ENCODE measurements around the gene OPRM1.
A peak's percentile ranks its signal among the peaks of the same experiment; 100 is the strongest.
"Not testable (repeated sequence)": the region's sequence is repeated elsewhere in the genome, so short reads cannot be mapped to it uniquely, and the experiment has no call there.

Gene OPRM1

DNA sequence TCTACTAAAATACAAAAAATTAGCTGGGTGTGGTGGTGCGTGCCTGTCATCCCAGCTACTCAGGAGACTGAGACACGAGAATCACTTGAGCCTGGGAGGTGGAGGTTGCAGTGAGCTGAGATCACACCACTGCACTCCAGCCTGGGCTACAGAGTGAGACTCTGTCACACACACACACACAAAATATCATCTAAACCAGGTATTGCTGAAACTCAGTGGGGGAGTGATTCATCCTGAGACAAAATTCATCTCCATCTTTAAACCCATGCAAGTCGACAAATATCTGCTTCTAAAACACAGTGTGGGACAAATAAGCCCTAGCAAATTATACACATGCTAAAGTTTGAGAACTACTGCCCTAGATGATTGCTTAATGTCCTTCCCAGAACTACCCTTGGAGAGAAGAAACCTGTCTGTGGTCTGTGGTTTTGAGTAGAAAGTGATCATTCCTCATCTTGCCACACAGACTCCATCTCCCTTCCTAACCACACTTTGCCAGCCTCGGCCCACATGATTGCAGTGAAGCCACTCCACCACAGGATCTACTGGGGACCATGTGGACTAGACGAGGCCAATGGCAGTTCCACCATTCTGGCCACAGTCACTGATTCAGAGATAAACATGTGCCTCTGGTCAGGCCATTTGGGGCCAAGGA is 130.3 kb downstream of the OPRM1 start:
- no peak overlapping the region for H3K4me3 ChIP-seq (ENCODE audit: low read depth in 1 of 2, low read length in 2 of 2)
- no peaks in the 10 kb centered on the region for H3K9me3 ChIP-seq (ENCODE audit: insufficient read depth, low read length, severe bottlenecking)
- no peak overlapping the region for H3K9ac ChIP-seq (ENCODE audit: low read depth, low read length)
- TF ChIP-seq EZH2 (IDR thresholded peaks at IDR 0.05; ENCODE audit: borderline replicate concordance, low read depth, low read length, severe bottlenecking) = no peak
- TF ChIP-seq, protein P1, sequence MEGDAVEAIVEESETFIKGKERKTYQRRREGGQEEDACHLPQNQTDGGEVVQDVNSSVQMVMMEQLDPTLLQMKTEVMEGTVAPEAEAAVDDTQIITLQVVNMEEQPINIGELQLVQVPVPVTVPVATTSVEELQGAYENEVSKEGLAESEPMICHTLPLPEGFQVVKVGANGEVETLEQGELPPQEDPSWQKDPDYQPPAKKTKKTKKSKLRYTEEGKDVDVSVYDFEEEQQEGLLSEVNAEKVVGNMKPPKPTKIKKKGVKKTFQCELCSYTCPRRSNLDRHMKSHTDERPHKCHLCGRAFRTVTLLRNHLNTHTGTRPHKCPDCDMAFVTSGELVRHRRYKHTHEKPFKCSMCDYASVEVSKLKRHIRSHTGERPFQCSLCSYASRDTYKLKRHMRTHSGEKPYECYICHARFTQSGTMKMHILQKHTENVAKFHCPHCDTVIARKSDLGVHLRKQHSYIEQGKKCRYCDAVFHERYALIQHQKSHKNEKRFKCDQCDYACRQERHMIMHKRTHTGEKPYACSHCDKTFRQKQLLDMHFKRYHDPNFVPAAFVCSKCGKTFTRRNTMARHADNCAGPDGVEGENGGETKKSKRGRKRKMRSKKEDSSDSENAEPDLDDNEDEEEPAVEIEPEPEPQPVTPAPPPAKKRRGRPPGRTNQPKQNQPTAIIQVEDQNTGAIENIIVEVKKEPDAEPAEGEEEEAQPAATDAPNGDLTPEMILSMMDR (IDR thresholded peaks at IDR 0.05; ENCODE audit: borderline replicate concordance, extremely low read depth, low read length, poor library complexity, severe bottlenecking) = no peak
- peak overlapping the region; percentile 71 for H3K27ac ChIP-seq (ENCODE audit: low read length)
- H3K27me3 ChIP-seq (ENCODE audit: insufficient read depth, low read length, poor library complexity) = no peaks in the 10 kb centered on the region
- peak; percentile 91 for ATAC-seq (ENCODE audit: insufficient read depth, low read depth)
- DNase-seq = peak; percentile 66
- H2AFZ ChIP-seq (ENCODE audit: low read depth, low read length) = no peak overlapping the region
- H3K4me1 ChIP-seq (ENCODE audit: insufficient read depth, low read length) = peaks cover 18% of the 10 kb centered on the region
- no peaks in the 10 kb centered on the region for H4K20me1 ChIP-seq (ENCODE audit: insufficient read depth, low read length)
- no peak overlapping the region for H3K4me2 ChIP-seq (ENCODE audit: insufficient read depth, low read length)
- H3K36me3 ChIP-seq (ENCODE audit: insufficient read depth, low read length) = peaks cover 24% of the 10 kb centered on the region
- H3K79me2 ChIP-seq (ENCODE audit: insufficient read depth, low read length) = no peaks in the 10 kb centered on the region

DNA sequence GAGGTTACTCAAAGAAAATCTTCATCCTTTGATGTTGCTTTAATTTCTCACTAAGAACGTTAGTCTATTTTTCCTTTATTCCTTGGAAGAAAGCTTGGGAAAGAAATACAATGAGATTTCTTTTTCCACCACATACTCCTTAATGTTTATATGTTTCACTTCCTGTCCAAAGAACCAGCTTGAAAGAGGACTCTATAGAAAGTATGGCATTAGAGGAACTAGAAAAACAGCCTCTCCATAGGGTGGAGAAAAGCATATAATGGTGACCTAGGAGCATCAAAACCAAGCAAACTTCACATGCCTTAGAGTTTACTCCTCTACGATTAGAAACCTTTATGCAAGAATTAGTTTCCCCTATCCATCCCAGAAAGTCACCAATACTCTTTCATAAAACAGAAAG is 131.1 kb downstream of the OPRM1 start:
- Histone ChIP-seq H3K9me3 (ENCODE audit: insufficient read depth, low read length, severe bottlenecking) (no peaks in the 10 kb centered on the region), H3K9ac (ENCODE audit: low read depth, low read length) (no peak overlapping the region), H4K20me1 (ENCODE audit: insufficient read depth, low read length) (no peaks in the 10 kb centered on the region), H3K4me1 (ENCODE audit: insufficient read depth, low read length) (peaks cover 18% of the 10 kb centered on the region), H3K27me3 (ENCODE audit: insufficient read depth, low read length, poor library complexity) (no peaks in the 10 kb centered on the region), H2AFZ (ENCODE audit: low read depth, low read length) (no peak overlapping the region), H3K36me3 (ENCODE audit: insufficient read depth, low read length) (peaks cover 24% of the 10 kb centered on the region), H3K27ac (ENCODE audit: low read length) (peak overlapping the region; percentile 71), H3K4me2 (ENCODE audit: insufficient read depth, low read length) (no peak overlapping the region), H3K79me2 (ENCODE audit: insufficient read depth, low read length) (no peaks in the 10 kb centered on the region), H3K4me3 (ENCODE audit: low read depth in 1 of 2, low read length in 2 of 2) (no peak overlapping the region)
- no peak for ATAC-seq (ENCODE audit: insufficient read depth, low read depth)
- no peak for DNase-seq
- no peak for TF ChIP-seq EZH2 (IDR thresholded peaks at IDR 0.05; ENCODE audit: borderline replicate concordance, low read depth, low read length, severe bottlenecking)
- TF ChIP-seq, protein P1 (IDR thresholded peaks at IDR 0.05; ENCODE audit: borderline replicate concordance, extremely low read depth, low read length, poor library complexity, severe bottlenecking) = no peak

DNA sequence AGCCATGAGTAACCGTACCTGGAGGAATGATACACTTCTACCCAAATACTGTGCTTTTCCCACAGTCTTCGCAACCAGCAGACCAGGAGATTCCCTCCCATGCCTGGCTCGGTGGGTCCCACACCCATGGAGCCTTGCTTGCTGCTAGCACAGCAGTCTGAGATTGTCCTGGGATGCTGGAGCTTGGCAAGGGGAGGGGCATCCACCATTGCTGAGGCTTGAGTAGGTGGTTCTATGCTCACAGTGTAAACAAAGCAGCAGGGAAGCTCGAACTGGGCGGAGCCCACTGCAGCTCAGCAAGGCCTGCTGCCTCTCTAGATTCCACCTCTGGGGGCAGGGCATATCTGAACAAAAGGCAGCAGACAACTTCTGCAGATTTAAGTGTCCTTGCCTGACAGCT is 133.4 kb downstream of the OPRM1 start:
- H3K27me3 ChIP-seq (ENCODE audit: insufficient read depth, low read length, poor library complexity); H3K36me3 ChIP-seq (ENCODE audit: insufficient read depth, low read length); H3K9me3 ChIP-seq (ENCODE audit: insufficient read depth, low read length, severe bottlenecking); H3K79me2 ChIP-seq (ENCODE audit: insufficient read depth, low read length); ATAC-seq (ENCODE audit: insufficient read depth, low read depth); H3K4me2 ChIP-seq (ENCODE audit: insufficient read depth, low read length); H4K20me1 ChIP-seq (ENCODE audit: insufficient read depth, low read length); H3K4me3 ChIP-seq (ENCODE audit: low read depth in 1 of 2, low read length in 2 of 2); H2AFZ ChIP-seq (ENCODE audit: low read depth, low read length); H3K9ac ChIP-seq (ENCODE audit: low read depth, low read length): not testable (repeated sequence)
- DNase-seq = peak; percentile 21
- peaks cover 18% of the 10 kb centered on the region for H3K4me1 ChIP-seq (ENCODE audit: insufficient read depth, low read length)
- peak overlapping the region; percentile 44; the same call in 1 of the 2 replicates for H3K27ac ChIP-seq (ENCODE audit: low read length)

DNA sequence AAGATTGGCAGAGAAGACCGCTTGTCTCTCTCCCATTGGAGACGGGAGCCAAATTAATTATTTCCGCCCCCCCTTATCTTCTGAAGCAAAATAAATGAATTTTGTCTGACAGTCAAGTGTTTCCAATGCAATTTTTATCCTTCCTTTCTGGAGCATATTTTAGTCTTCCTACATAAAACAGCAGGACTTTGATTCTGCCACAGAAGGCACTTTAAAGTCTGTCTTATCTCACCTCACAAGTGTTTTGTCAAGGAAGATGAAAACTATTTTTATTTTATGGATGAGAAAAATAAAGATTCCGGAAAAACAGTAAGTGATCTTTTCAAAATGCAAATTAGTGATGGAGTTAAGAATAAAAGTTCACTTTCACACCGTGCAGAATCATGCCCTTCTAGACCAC is 140.4 kb downstream of the OPRM1 start:
- DNase-seq = no peak
- Histone ChIP-seq H3K27me3 (ENCODE audit: insufficient read depth, low read length, poor library complexity) (no peaks in the 10 kb centered on the region), H3K9me3 (ENCODE audit: insufficient read depth, low read length, severe bottlenecking) (peaks cover 7% of the 10 kb centered on the region), H3K36me3 (ENCODE audit: insufficient read depth, low read length) (no peaks in the 10 kb centered on the region), H2AFZ (ENCODE audit: low read depth, low read length) (no peak overlapping the region), H3K9ac (ENCODE audit: low read depth, low read length) (no peak overlapping the region), H4K20me1 (ENCODE audit: insufficient read depth, low read length) (no peaks in the 10 kb centered on the region), H3K4me2 (ENCODE audit: insufficient read depth, low read length) (no peak overlapping the region), H3K79me2 (ENCODE audit: insufficient read depth, low read length) (no peaks in the 10 kb centered on the region), H3K4me1 (ENCODE audit: insufficient read depth, low read length) (no peaks in the 10 kb centered on the region), H3K27ac (ENCODE audit: low read length) (no peak overlapping the region), H3K4me3 (ENCODE audit: low read depth in 1 of 2, low read length in 2 of 2) (no peak overlapping the region)
- ATAC-seq (ENCODE audit: insufficient read depth, low read depth) = no peak
- TF ChIP-seq EZH2 (IDR thresholded peaks at IDR 0.05; ENCODE audit: borderline replicate concordance, low read depth, low read length, severe bottlenecking) = no peak
- TF ChIP-seq, protein P1 (IDR thresholded peaks at IDR 0.05; ENCODE audit: borderline replicate concordance, extremely low read depth, low read length, poor library complexity, severe bottlenecking) = no peak
